Hepatocyte (in vitro differentiated cells): ENCODE data around the gene RABGAP1. TPM values are rescaled to one million over a fixed set of nuclear protein-coding genes. Genes with fewer than 3 reads are reported as not detected.

Experiments
- DNase-seq: peaks from one replicate; pipeline ENCODE4 v3.0.0-alpha.2; 2016; ENCODE audit warnings: low spot score
- H2AFZ ChIP-seq: fragments of 200-600 bp; sonication (generic); 2 replicates; pipeline ENCODE4 v1.6.0; 2016; ENCODE audit warnings: antibody characterized with exemption, mild to moderate bottlenecking
- H3K27ac ChIP-seq: fragments of 200-600 bp; sonication (generic); 2 replicates; pipeline ENCODE4 v1.5.1; 2016; ENCODE audit warnings: mild to moderate bottlenecking
- H3K27me3 ChIP-seq: fragments of 200-600 bp; sonication (generic); 2 replicates; pipeline ENCODE4 v1.6.1; 2016
- H3K36me3 ChIP-seq: fragments of 200-600 bp; sonication (generic); replicated peaks from 2 replicates; pipeline ENCODE4 v1.5.1; 2016; ENCODE audit warnings: low read depth; ENCODE audit not compliant: insufficient read depth
- H3K4me1 ChIP-seq: fragments of 200-600 bp; sonication (generic); 2 replicates; pipeline ENCODE4 v1.5.1; 2016; ENCODE audit warnings: mild to moderate bottlenecking, moderate library complexity; ENCODE audit not compliant: insufficient read depth
- H3K4me2 ChIP-seq: fragments of 200-600 bp; sonication (generic); 2 replicates; pipeline ENCODE4 v1.6.0; 2016
- H3K4me3 ChIP-seq: fragments of 200-600 bp; sonication (generic); 2 replicates; pipeline ENCODE4 v1.5.1; 2016; ENCODE audit warnings: mild to moderate bottlenecking
- H3K79me2 ChIP-seq: fragments of 200-600 bp; sonication (generic); 2 replicates; pipeline ENCODE4 v1.6.0; 2017; ENCODE audit warnings: mild to moderate bottlenecking
- H3K9me2 ChIP-seq: fragments of 200-600 bp; sonication (generic); replicated peaks from 2 replicates; pipeline ENCODE4 v1.6.0; 2017; ENCODE audit warnings: mild to moderate bottlenecking; ENCODE audit not compliant: insufficient read depth
- H3K9me3 ChIP-seq: fragments of 200-600 bp; sonication (generic); 2 replicates; pipeline ENCODE4 v1.5.1; 2016; ENCODE audit warnings: low read depth, mild to moderate bottlenecking
- H4K20me1 ChIP-seq: fragments of 200-600 bp; sonication (generic); 2 replicates; pipeline ENCODE4 v1.6.0; 2016; ENCODE audit warnings: mild to moderate bottlenecking; ENCODE audit not compliant: insufficient read depth, poor library complexity, severe bottlenecking
- EZH2 ChIP-seq: fragments of 200-600 bp; sonication (generic); IDR thresholded peaks from 2 replicates; pipeline ENCODE4 v1.6.1; 2016; ENCODE audit warnings: antibody characterized with exemption, mild to moderate bottlenecking, borderline replicate concordance
- EZH2phosphoT487 ChIP-seq: fragments of 200-600 bp; sonication (generic); IDR thresholded peaks from one replicate; pipeline ENCODE4 v1.6.1; 2018; ENCODE audit warnings: antibody characterized with exemption, mild to moderate bottlenecking, low read depth, moderate library complexity; ENCODE audit not compliant: unreplicated experiment, severe bottlenecking
- WGBS: methylation state at CpG from one replicate; pipeline ENCODE4 v1.1.6; 2016; ENCODE audit warnings: low lambda C conversion rate; ENCODE audit errors: missing lambda C conversion rate; 5-methylcytosine and 5-hydroxymethylcytosine counted together
- polyA plus RNA-seq: library from polyadenylated mRNA; unstranded; fragments of >200 nt; fragmentation: Nextera tagmentation; extraction: Ambion mirVana; gene quantifications from 2 replicates; pipeline ENCODE4 v1.2.1, GENCODE V29; 2016
- total RNA-seq: library from RNA; depleted of rRNA; stranded (reverse); fragments of >200 nt; gene quantifications from 2 replicates; pipeline ENCODE4 v1.2.3, GENCODE V29; 2014
- TF ChIP-seq, protein P1 (sequence below): fragments of 200-600 bp; sonication (generic); IDR thresholded peaks from 2 replicates; pipeline ENCODE4 v1.5.1; 2016; ENCODE audit warnings: antibody characterized with exemption, mild to moderate bottlenecking; ENCODE audit not compliant: poor library complexity

Gene RABGAP1
- total and polyA plus RNA-seq, 2 experiments from 2014 or later: 26.8 to 58.4 TPM

DNA sequence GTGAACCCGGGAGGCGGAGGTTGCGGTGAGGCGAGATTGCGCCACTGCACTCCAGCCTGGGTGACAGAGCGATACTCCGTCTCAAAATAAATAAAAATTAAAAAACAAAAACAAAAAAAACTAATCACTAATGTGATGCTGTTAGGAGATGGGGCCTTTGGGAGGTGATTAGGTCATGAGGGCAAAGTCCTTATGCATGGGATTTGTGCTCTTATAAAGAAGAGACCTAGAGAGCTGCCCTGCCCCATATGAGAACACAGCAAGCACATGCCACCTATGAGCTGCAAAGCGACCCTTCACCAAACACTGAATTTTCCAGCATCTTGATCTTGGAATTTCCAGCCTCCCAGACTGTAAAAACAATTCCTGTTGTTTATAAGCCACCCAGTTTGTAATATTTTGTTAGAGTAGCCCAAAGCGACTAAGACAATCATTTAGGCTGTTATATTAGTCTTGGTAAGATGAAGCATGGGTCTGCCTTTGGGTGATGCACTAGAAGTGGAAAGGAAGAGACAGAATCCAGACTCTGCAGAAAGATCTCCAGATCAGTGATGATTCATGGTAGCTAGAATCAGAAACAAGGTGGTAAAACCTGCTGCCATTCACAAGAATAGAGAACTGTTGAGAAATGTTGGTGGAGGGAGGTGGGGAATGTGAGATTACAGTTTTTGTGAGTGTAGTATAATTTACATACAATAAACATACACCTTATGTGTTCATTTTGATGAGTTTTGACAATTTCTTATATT is 118.8 kb downstream of the RABGAP1 start:
- WGBS: 95% methylated on average over 9 of the region's 9 CpGs
- H3K27me3 ChIP-seq: no peaks in the 10 kb centered on the region
- H3K36me3 ChIP-seq: no peaks in the 10 kb centered on the region
- H3K79me2 ChIP-seq: peaks cover 6% of the 10 kb centered on the region
- no peak overlapping the region for H3K4me3 ChIP-seq
- TF ChIP-seq, protein P1, sequence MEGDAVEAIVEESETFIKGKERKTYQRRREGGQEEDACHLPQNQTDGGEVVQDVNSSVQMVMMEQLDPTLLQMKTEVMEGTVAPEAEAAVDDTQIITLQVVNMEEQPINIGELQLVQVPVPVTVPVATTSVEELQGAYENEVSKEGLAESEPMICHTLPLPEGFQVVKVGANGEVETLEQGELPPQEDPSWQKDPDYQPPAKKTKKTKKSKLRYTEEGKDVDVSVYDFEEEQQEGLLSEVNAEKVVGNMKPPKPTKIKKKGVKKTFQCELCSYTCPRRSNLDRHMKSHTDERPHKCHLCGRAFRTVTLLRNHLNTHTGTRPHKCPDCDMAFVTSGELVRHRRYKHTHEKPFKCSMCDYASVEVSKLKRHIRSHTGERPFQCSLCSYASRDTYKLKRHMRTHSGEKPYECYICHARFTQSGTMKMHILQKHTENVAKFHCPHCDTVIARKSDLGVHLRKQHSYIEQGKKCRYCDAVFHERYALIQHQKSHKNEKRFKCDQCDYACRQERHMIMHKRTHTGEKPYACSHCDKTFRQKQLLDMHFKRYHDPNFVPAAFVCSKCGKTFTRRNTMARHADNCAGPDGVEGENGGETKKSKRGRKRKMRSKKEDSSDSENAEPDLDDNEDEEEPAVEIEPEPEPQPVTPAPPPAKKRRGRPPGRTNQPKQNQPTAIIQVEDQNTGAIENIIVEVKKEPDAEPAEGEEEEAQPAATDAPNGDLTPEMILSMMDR: no peak
- TF ChIP-seq EZH2 (no peak), EZH2phosphoT487 (no peak)
- H3K27ac ChIP-seq: peak overlapping the region; percentile 36
- H3K9me3 ChIP-seq: no peaks in the 10 kb centered on the region
- H3K4me2 ChIP-seq: no peak overlapping the region
- DNase-seq: no peak
- no peak overlapping the region for H2AFZ ChIP-seq
- H4K20me1 ChIP-seq: no peaks in the 10 kb centered on the region
- no peaks in the 10 kb centered on the region for H3K9me2 ChIP-seq
- H3K4me1 ChIP-seq: no peaks in the 10 kb centered on the region

DNA sequence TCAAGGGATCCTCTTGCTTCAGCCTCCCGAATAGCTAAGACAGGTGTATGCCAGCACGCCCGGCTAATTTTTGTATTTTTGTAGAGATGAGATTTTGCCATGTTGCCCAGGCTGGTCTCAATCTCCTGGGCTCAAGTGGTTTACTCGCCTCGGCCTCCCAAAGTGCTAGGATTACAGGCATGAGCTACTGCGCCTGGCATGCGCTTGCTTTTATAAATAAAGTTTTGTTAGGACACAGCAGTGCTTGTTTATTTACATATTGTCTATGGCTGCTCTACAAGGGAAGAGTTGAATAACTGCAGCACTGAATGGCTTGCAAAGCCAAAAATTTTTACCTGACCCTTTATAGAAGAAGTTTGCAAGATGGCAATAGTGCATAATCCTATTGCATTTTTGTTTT is 120.4 kb downstream of the RABGAP1 start:
- no peaks in the 10 kb centered on the region for H4K20me1 ChIP-seq
- no peak for DNase-seq
- H3K9me2 ChIP-seq: no peaks in the 10 kb centered on the region
- TF ChIP-seq, protein P1: no peak
- TF ChIP-seq EZH2 (no peak), EZH2phosphoT487 (no peak)
- H3K36me3 ChIP-seq: no peaks in the 10 kb centered on the region
- no peak overlapping the region for H3K4me2 ChIP-seq
- WGBS: 97% methylated on average over 7 of the region's 7 CpGs
- H2AFZ ChIP-seq: no peak overlapping the region
- no peaks in the 10 kb centered on the region for H3K79me2 ChIP-seq
- no peak overlapping the region for H3K27ac ChIP-seq
- no peaks in the 10 kb centered on the region for H3K4me1 ChIP-seq
- no peaks in the 10 kb centered on the region for H3K27me3 ChIP-seq
- no peaks in the 10 kb centered on the region for H3K9me3 ChIP-seq
- H3K4me3 ChIP-seq: no peak overlapping the region

DNA sequence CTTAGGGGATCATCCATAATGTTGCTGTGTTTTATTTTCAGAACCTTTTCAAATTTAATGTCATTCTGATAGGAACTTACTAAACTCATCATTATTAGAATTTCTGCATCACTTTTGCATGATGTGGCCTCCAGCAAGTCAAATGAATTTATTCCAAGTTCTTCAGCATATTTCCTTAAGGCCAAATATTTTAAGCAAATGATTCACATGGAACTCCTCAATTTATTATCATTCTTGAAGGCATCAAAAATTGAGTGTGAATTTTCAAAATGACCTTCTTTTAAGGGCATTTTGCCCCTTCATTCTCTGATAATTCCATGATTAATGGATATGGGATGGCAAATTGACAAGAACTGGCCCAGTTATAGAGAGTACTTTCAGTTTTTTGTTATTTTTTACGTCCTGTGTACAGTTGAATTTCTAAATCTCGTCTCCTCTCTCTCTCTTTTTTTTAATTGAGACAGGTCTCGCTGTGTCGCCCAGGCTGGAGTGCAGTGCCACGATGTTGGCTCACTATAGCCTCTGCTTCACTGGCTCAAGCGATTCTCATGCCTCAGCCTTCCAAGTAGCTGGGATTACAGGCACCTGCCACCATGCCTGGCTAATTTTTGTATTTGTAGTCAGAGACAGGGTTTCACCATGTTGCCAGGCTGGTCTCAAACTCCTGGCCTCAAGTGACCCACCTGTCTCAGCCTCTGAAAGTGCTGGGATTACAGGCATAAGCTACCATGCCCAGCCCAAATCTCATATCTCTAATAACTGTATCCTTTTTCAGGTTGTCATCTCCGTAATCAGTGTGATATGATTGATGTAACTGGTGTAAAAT is 121.7 kb downstream of the RABGAP1 start:
- H3K9me2 ChIP-seq: no peaks in the 10 kb centered on the region
- 93% methylated on average over 7 of the region's 7 CpGs for WGBS
- H3K27ac ChIP-seq: no peak overlapping the region
- no peak overlapping the region for H3K4me2 ChIP-seq
- H3K36me3 ChIP-seq: no peaks in the 10 kb centered on the region
- no peak overlapping the region for H3K4me3 ChIP-seq
- no peaks in the 10 kb centered on the region for H3K27me3 ChIP-seq
- no peaks in the 10 kb centered on the region for H3K4me1 ChIP-seq
- no peaks in the 10 kb centered on the region for H3K79me2 ChIP-seq
- no peak for DNase-seq
- no peak overlapping the region for H2AFZ ChIP-seq
- TF ChIP-seq EZH2phosphoT487 (no peak), EZH2 (no peak)
- TF ChIP-seq, protein P1: no peak
- H4K20me1 ChIP-seq: no peaks in the 10 kb centered on the region
- no peaks in the 10 kb centered on the region for H3K9me3 ChIP-seq
